CD4-positive, alpha-beta T cell treated with Interleukin-1 beta for 1 hour (primary cell): ENCODE measurements around the gene MRE11.
"Not testable (repeated sequence)": the region's sequence is repeated elsewhere in the genome, so short reads cannot be mapped to it uniquely, and the experiment has no call there.

Source experiments
- DNase-seq, 2 donors: peaks; one replicate each; pipeline ENCODE4 v3.0.0-alpha.2; 2020 to 2022

Gene MRE11

DNA sequence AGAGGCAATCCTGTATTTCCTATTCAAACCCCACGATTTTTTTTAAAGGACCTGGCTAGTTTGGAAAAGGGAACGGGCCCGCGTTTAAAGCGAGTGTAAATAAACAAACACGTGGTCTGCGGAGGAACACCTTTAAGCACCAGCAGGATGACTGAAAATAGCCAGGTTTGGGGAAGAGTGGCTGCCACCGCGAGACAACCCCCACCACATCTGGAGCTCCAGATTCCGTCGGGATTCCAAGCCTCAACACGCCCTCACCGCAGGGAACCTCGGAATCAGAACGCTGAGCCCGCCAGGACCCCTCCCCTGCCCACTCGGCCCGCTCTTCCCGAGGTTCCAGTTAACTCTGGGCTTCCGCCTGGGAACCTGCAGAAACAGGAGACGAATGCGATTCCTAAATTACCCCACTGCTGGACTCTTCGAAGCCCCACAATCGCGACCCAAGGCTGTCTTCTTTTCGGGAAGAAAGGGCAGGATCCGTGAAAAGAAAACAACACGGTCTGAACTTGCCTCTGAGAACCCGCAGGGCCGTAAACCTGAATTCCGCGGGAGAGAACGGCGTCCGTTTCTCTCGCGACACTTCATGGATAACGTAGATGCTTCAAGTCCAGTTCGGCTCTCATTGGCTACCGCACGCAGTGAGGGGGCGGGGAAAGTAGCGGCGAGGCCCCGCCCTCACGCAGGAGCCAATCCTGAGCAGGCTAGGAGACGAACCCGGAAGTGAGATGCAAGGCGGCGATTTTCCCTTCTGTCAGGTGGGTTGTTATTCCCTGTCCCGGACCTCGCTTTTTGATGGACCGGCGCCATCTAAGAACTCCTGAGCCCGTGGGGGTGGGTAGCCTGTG is at the start of gene MRE11, which contains the start of gene ANKRD49:
Gene MRE11, minus strand, starts transcription at position 564 of the 845 bp plus-strand sequence. CDS start 1,043 bp downstream, outside the sequence.
Gene ANKRD49, plus strand, starts transcription at position 704 of the 845 bp plus-strand sequence. CDS start 2,710 bp downstream, outside the sequence.
- DNase-seq = peak; percentile 97

GRCh38 chr11:94539420-94539819 is 45.8 kb upstream of the MRE11 start:
- no peak for DNase-seq

- DNase-seq = no peak
These were observed 43.5 kb upstream of the MRE11 start for GRCh38 chr11:94537031-94537600.

GRCh38 chr11:94536386-94536785 is 42.7 kb upstream of the MRE11 start:
- no peak for DNase-seq

DNA sequence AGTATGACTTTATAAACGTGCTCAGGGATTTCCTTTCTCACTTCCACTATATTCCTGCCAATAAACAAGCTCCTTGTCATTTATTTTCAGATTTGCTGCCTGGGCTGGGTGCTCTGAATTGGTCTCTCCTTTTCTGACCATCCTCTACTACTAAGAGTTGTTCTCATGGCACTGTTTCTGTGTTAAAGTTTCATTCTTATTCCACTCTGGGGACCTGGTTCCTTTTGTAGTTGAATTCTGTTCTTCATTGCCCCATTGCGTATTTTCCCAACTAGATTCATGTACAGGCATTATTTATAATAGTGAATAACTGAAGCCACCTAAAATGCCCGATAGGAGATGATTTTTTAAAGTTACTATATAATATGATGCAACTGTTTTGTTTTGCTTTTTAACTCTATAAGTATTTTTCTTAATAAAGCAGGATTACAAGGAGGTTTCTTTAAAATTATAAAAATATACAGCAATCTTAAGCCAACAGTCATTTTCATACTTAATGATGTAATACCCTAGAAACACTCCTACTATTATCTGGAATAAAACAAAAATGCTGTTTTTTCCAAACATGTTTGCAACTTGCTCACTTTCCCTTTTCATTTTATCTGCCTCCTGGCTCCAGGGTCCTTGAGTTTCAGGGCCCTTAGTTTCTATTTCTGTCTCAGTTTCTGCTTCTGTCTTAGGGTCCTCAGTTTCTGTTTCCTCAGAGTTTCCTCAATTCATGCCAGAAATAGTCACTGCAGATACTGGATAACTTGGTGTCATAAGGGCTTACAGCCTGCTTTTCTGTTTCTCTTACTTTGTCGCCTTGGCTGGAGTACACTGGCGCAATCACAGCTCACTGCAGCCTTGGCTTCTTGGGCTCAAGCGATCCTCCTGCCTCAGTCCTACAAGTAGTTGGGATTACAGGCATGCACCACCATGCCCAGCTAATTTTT is 40.3 kb upstream of the MRE11 start:
- DNase-seq = no peak

- DNase-seq = no peak
These were observed 39.6 kb upstream of the MRE11 start for GRCh38 chr11:94533206-94533605.

GRCh38 chr11:94532211-94532610 is 38.6 kb upstream of the MRE11 start:
- DNase-seq = no peak

DNA sequence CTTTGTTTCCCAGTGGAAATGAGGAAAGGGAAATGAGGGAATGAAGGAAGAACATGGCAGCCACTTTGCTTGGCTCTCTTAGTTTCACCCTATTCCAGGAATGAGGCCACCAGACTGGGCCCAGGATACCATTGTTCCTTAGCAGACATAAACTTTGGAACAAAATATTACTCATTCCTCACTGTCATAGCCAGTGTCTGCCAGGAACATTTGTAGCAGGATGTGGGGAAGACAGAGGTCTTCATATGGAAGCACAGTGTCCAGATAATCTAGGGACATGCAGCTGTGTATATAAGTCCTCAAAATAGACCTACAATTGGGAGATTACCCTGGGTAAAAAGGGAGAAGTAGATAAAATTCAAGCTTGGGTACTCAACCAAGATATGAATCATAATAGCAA is 34.9 kb upstream of the MRE11 start:
- no peak for DNase-seq

GRCh38 chr11:94526645-94527438 is 33.2 kb upstream of the MRE11 start:
- DNase-seq = no peak

- no peak for DNase-seq
These were observed 32.1 kb upstream of the MRE11 start for GRCh38 chr11:94525546-94526324.

- no peak for DNase-seq
These were observed 30.7 kb upstream of the MRE11 start for GRCh38 chr11:94524341-94524740.

DNA sequence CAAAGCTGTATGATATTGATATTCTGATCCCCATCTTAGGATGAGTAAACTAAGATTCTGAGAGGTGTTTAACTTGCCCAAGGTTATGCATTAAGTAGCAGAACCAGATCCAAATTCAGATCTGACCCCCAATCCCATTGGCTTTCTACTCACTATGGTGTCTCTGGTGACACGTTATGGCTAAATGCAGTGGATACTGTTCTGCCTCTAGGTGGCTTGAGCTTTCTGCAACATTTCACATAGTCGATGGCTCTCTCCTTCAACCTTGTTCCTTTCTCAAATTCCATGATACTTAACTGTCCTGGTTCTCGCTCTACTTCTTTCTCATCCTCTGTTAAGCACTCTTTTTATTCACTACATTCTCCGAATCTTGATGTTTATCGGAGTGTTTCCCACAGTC is 28.0 kb upstream of the MRE11 start:
- no peak for DNase-seq

DNA sequence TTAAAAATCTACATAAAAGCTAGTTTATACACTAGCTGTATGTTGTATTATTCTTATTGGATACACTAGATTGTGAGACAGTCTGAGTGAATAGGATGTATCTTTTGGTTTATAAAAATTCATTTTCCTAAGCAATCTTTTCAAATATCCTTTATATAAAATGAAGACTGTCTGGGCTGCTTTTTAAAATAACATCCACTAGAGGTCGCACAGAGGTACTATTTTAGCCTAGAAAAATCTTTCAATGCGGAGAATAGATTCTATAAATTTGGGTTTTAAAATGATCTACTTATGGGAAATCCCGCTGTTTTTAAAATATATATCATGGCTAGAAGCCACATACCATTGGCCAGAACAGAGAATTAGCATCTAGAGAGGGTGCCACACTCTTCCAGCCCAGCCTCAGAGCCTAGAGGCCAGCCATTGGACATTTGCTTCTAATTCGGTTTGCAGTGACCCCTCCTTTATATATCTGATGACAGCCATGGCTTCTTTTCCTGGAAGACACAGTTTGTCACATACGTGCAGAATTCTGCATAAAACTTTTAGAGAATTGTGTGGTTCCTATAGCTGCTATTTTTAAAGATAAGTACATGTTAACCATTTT is 25.9 kb upstream of the MRE11 start:
- peak in 1 of 2 donors; percentile 44 for DNase-seq

DNA sequence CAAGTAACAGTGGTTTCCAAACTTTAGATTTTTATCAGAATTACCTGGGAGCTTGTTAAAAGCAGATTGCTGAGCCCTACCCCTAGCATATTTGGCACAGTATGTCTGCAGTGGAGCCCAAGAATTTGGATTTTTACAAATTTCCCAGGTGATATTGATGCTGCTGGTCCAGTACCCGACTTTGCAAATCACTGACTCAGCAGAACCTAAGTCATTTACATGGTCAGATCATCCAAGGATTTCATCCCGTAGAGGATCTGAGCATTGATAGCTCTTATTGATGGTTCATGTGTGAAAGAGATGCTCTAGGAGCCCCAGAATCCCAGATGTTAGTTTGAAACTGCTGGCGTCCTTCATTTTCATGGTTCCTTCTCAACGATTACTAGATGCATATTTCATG is 24.7 kb upstream of the MRE11 start:
- no peak for DNase-seq

GRCh38 chr11:94516725-94517124 is 23.1 kb upstream of the MRE11 start:
- no peak for DNase-seq

- DNase-seq = no peak
These were observed 21.8 kb upstream of the MRE11 start for GRCh38 chr11:94515398-94515797.

DNA sequence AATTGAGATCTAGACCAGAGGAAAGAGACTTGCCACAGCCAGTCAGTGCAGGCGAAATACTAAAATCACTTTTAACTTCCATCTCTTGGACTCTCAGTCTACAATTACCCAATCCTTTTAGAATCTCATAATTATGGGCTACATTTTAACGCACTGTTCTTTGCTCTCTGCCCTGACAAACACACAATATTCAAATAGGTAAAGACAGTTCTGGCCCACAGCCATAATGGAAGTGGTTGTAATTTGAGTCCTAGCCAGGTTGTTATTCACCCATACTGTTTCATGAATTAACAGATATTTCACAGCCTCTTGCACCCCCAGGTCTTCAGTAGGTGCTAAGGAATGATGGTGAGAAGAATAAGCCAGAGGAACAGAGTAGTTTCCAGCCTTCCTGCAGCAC is 19.4 kb upstream of the MRE11 start:
- DNase-seq = no peak

DNA sequence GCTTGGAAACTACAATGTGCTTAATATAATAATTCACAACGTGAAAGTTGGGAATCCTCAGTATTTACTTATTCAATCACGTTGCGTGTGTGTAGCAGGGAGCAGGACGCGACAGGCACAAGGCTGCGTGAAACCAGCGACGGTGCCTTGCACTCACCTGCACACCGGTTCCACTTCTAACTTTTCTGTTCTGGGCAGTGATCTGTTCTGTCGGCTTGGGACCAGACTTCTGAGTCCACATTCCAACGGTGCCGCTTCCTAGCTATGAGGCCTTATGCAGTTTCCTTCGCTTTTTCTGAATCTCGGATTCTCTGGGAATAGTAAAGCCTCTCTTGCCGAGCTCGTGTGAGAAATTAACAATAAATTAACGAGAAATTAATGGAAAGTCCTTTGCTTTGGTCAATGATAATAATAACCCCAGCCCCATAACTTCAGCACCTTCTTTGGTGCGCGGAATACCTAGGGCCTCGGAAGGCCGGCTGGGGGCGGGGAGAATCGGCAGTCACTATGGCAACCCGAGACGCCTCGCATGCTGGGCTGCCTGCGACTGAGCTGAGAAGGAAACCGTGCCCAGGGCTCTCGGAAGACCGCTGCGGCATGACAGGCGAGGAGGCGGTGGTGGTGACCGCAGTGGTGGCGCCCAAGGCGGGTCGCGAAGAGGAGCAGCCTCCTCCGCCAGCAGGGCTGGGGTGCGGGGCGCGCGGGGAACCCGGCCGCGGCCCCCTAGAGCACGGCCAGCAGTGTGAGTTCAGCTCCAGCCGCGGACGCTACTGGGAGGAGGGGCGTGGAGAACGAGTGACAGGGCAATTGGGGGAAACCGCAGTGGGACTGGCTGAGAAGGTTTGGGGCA is 18.5 kb upstream of the MRE11 start, which contains the start of gene C11orf97:
Gene C11orf97, plus strand, starts transcription at position 530 of the 850 bp plus-strand sequence. Its CDS starts 68 bp downstream, at position 598.
- DNase-seq = peak; percentile 61 to 65

- DNase-seq = no peak
These were observed 13.8 kb upstream of the MRE11 start for GRCh38 chr11:94507485-94507884.

DNA sequence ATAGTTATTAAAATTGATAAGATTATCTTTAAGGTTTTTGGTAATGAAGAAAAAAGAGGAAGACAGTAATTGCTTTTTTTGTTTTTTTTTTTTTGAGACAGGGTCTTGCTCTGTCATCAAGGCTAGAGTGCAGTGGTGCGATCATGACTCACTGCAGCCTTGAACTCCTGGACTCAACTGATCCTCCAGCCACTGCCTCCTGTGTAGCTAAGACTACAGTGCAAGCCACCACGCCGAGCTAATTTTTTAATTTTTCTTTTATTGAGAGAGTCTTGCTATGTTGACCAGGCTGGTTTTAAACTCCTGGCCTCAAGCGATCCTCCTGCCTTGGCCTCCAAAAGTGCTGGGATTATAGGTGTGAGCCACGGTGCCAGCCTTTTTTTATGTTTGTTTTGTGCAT is 12.9 kb upstream of the MRE11 start:
- not testable (repeated sequence) for DNase-seq
